AG09309 (cell line): ENCODE data around the gene SLC26A9.

Source experiments
- DNase-seq: peaks from one replicate; pipeline ENCODE4 v3.0.0-alpha.2; 2010; ENCODE audit warnings: low read depth
- H3K4me3 ChIP-seq: 2 replicates; pipeline ENCODE4 v1.5.1; 2011; ENCODE audit warnings: mild to moderate bottlenecking, low read depth, low read length, moderate library complexity; ENCODE audit not compliant: control insufficient read depth
- TF ChIP-seq, protein P1 (sequence below): IDR thresholded peaks from 2 replicates; pipeline ENCODE4 v1.5.1; 2011; ENCODE audit warnings: mild to moderate bottlenecking, low read depth, low read length, inconsistent platforms; ENCODE audit not compliant: insufficient read depth, control insufficient read depth; ENCODE audit errors: missing control alignments

The SLC26A9 gene

DNA sequence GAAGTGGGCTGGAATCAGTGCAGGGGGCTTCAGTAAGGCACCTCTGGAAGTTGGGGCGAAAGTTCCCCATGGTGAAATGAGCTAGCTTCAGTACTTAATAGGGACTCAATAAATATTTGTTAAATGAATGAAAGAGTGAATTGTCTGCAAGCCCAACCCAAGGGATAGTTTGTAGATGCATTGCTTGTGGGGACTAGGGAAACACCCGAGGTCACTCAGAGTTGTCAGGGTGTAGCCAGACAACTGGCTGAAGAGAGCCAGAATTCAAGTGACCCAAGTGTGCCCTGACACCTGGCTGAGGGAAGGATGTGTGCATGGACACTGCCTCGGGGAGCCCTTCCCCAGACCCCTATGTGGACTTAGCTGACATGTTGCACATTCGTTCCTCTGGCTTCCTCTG is 1.3 kb upstream of the SLC26A9 start:
- TF ChIP-seq, protein P1, sequence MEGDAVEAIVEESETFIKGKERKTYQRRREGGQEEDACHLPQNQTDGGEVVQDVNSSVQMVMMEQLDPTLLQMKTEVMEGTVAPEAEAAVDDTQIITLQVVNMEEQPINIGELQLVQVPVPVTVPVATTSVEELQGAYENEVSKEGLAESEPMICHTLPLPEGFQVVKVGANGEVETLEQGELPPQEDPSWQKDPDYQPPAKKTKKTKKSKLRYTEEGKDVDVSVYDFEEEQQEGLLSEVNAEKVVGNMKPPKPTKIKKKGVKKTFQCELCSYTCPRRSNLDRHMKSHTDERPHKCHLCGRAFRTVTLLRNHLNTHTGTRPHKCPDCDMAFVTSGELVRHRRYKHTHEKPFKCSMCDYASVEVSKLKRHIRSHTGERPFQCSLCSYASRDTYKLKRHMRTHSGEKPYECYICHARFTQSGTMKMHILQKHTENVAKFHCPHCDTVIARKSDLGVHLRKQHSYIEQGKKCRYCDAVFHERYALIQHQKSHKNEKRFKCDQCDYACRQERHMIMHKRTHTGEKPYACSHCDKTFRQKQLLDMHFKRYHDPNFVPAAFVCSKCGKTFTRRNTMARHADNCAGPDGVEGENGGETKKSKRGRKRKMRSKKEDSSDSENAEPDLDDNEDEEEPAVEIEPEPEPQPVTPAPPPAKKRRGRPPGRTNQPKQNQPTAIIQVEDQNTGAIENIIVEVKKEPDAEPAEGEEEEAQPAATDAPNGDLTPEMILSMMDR = no peak
- H3K4me3 ChIP-seq = no peak overlapping the region
- DNase-seq = no peak

DNA sequence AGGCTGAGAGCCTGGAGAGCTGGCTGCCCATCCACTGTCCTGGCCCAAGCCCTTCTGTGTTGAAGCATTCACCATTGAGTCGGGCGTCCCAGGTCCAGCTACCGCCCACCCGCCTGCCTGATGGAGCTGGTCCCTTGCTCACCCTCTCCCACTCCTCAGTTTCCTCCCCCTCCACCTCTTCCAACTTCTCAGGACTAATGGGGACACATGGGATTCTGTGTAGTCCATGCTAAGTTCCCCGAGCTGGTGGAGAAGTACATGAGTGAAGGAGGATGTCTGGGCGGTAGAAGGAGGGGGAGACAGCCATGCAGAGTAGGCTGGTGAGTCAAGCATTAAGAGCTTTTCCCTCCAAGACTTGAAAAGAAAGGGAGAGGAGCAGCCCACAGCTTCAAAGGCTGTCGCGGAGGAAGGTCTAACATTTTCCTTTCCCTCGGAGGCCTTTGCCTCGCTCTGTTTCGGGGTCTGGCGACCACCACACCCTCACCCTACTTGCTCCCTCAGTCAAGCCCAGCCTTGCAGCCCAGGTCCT is 561 bp downstream of the SLC26A9 start:
- DNase-seq = no peak
- TF ChIP-seq, protein P1 = no peak
- H3K4me3 ChIP-seq = no peak overlapping the region

DNA sequence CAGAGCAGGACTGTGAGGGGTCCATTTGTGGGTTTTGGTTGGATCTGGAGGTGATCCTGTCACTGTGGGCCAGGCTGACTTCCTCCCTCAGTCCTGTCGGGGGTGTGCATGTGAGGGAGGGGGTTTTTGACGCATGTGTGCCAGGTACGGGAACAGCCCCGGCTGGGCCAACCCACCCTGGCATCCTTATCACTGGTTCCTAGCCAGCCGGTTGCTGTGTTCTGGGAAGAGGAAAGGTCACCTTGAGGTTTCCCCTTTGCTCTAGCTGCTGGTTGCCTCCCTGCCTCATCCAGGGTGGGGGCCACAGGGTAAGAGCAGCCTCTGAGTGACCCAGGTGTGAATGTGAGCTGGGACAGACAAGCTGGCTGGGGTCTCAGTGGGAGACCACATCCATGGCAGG is 2.5 kb downstream of the SLC26A9 start:
- DNase-seq = no peak
- TF ChIP-seq, protein P1 = no peak
- H3K4me3 ChIP-seq = no peak overlapping the region

DNA sequence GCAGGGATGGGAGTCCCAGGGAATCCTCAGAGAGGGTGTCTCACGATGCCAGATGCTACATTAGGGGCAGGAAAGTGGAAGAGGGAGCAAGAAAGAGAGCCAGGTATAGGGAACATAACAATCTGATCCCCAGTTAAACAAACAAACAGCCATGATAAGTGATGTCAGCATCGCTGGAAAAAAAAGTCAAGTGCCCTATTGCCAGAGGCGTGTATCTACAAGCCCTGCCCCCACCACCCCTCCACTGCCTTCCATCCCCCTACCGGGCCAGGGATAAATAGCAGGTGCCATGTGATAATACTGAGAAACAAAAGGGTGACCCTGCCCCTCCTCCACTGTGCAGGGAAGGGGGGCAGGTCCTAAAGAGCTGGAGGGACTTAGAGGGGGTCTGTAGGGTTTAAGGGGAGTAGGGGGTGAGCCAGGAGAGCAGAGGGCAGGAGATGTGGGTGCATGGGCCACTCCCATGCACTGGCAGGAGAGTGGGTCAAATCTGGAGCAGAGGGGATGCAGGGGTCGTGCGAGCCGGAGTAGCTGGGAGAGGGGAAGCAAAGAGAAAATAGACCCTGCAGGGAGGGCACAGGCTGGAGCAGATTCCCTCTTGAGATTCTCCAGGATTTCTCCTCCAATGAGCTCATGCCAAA is 3.4 kb downstream of the SLC26A9 start:
- TF ChIP-seq, protein P1 = no peak
- no peak for DNase-seq
- no peak overlapping the region for H3K4me3 ChIP-seq

DNA sequence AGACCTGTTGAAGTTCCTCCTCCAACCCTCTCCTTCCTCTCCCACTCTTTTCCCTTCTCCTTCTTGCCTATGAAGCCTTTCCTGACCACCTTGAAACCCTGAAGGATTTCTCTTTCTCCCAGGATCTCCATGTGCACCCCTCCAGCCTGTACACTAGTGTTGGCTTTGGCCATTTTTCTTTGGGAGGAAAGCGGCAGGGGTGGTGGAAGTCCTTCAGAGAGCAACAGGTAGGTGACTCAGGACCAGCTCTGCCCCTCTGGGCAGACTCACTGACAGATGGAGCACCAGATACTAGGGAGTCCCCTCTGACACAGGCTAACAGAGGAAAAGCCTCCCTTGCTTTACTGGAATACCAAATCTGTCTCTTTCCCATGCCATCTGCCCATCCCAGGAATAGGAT is 4.6 kb downstream of the SLC26A9 start:
- DNase-seq = no peak
- no peak overlapping the region for H3K4me3 ChIP-seq
- TF ChIP-seq, protein P1 = no peak

DNA sequence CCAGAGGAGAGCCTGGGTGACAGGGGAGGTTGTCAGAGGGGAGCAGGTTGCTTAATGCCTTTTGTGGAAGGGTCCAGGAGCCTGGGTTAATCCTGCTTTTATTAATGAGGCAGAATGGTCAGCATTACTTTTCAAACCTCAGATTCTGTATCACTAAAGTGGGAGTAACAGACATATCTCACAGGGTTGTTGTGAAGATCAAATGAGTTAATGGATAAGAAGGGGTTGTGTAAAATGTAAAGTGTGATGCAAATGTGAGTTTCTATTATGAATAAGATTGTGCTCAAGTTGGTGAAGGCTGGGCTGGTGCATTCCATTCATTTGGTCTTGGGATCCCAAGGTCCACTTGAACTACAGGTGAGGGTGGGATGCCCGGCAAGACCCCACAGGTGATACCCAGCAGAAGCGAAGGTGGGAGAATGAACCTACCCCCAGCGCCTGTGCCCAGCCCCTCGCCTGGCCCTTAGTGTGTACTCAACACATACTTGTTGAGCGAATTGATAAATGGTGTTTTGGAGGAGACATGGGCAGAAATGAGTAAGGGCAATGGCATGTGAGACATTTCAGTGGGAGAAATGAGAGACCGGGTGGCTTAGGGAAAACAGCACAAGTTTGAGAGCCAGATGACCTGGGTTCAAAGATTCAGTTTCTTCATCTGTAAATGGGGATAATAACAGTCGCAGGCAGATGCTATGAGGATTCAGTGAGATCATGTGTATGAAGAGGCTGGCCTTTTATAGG is 6.2 kb downstream of the SLC26A9 start:
- TF ChIP-seq, protein P1 = no peak
- H3K4me3 ChIP-seq = no peak overlapping the region
- DNase-seq = no peak
